OCI-M2 (cell line): Measurements from ENCODE around the gene ADAMTS2.
"Not testable (repeated sequence)": the region's sequence is repeated elsewhere in the genome, so short reads cannot be mapped to it uniquely, and the experiment has no call there.

ENCODE experiments used
- DNase-seq: peaks from one replicate; lab custom pipeline; 2025; ENCODE audit not compliant: unreplicated experiment; lab: John Stamatoyannopoulos, UW

ADAMTS2 gene

GRCh38 chr5:179326122-179326927 is 18.9 kb downstream of the ADAMTS2 start:
- no peak for DNase-seq

- no peak for DNase-seq
Observed at GRCh38 chr5:179325296-179326031, 19.8 kb downstream of the ADAMTS2 start.

- DNase-seq: no peak
Observed at GRCh38 chr5:179324760-179325295, 20.4 kb downstream of the ADAMTS2 start.

- not testable (repeated sequence) for DNase-seq
Observed at GRCh38 chr5:179324316-179324715, 20.9 kb downstream of the ADAMTS2 start.

GRCh38 chr5:179323026-179323870 is 22.0 kb downstream of the ADAMTS2 start:
- no peak for DNase-seq

GRCh38 chr5:179322071-179323025 is 22.9 kb downstream of the ADAMTS2 start:
- no peak for DNase-seq

- DNase-seq: no peak
Observed at GRCh38 chr5:179321206-179321987, 23.9 kb downstream of the ADAMTS2 start.

GRCh38 chr5:179319741-179320281 is 25.4 kb downstream of the ADAMTS2 start:
- DNase-seq: no peak

- DNase-seq: no peak
Observed at GRCh38 chr5:179319123-179319522, 26.1 kb downstream of the ADAMTS2 start.

GRCh38 chr5:179318221-179318955 is 26.9 kb downstream of the ADAMTS2 start:
- no peak for DNase-seq

GRCh38 chr5:179317411-179318220 is 27.6 kb downstream of the ADAMTS2 start:
- DNase-seq: no peak

GRCh38 chr5:179316982-179317381 is 28.3 kb downstream of the ADAMTS2 start:
- DNase-seq: no peak

GRCh38 chr5:179316111-179316551 is 29.1 kb downstream of the ADAMTS2 start:
- no peak for DNase-seq

GRCh38 chr5:179315356-179315890 is 29.8 kb downstream of the ADAMTS2 start:
- no peak for DNase-seq

- no peak for DNase-seq
Observed at GRCh38 chr5:179314606-179315355, 30.5 kb downstream of the ADAMTS2 start.

- no peak for DNase-seq
Observed at GRCh38 chr5:179313849-179314521, 31.3 kb downstream of the ADAMTS2 start.
